DOHH2 (cell line): ENCODE measurements around the gene GOLM1.

ENCODE experiments used
- H3F3A ChIP-seq: fragments of 200-600 bp; sonication (generic), shearing (Covaris generic); 2 replicates; pipeline ENCODE4 v1.6.0; 2016; ENCODE audit warnings: antibody characterized with exemption, mild to moderate bottlenecking; ENCODE audit not compliant: control insufficient read depth, insufficient read depth
- H3K27ac ChIP-seq: fragments of 200-600 bp; sonication (generic); 2 replicates; pipeline ENCODE4 v1.5.1; 2014; ENCODE audit warnings: low read depth, mild to moderate bottlenecking, low read length, moderate library complexity
- H3K27me3 ChIP-seq: fragments of 200-600 bp; sonication (generic); 2 replicates; pipeline ENCODE4 v1.6.1; 2014; ENCODE audit warnings: mild to moderate bottlenecking, low read length, mixed read lengths; ENCODE audit not compliant: control insufficient read depth
- H3K36me3 ChIP-seq: fragments of 200-600 bp; sonication (generic); 2 replicates; pipeline ENCODE4 v1.6.1; 2014; ENCODE audit warnings: mild to moderate bottlenecking, low read length, moderate library complexity, mixed read lengths; ENCODE audit not compliant: control insufficient read depth
- H3K4me1 ChIP-seq: fragments of 200-600 bp; sonication (generic); 2 replicates; pipeline ENCODE4 v1.6.1; 2014; ENCODE audit warnings: mild to moderate bottlenecking, low read length, mixed read lengths; ENCODE audit not compliant: control insufficient read depth
- H3K4me2 ChIP-seq: fragments of 200-600 bp; sonication (generic); 2 replicates; pipeline ENCODE4 v1.6.0; 2014; ENCODE audit warnings: mild to moderate bottlenecking, low read length, moderate library complexity
- H3K4me3 ChIP-seq: fragments of 200-600 bp; sonication (generic); 2 replicates; pipeline ENCODE4 v1.5.1; 2014; ENCODE audit warnings: mild to moderate bottlenecking, low read length, mixed read lengths
- H3K79me2 ChIP-seq: fragments of 200-600 bp; sonication (generic); 2 replicates; pipeline ENCODE4 v1.6.1; 2014; ENCODE audit warnings: mild to moderate bottlenecking, low read length, mixed read lengths; ENCODE audit not compliant: control insufficient read depth
- H3K9me2 ChIP-seq: fragments of 200-600 bp; sonication (generic); replicated peaks from 2 replicates; pipeline ENCODE4 v1.6.1; 2014; ENCODE audit warnings: mild to moderate bottlenecking, low read length, mixed read lengths; ENCODE audit not compliant: control insufficient read depth
- H3K9me3 ChIP-seq: fragments of 200-600 bp; sonication (generic); 2 replicates; pipeline ENCODE4 v1.6.1; 2014; ENCODE audit warnings: antibody characterized with exemption, low read length, mixed read lengths; ENCODE audit not compliant: control insufficient read depth, insufficient read depth
- H4K20me1 ChIP-seq: fragments of 200-600 bp; sonication (generic); 2 replicates; pipeline ENCODE4 v1.6.0; 2014; ENCODE audit warnings: low read depth, mild to moderate bottlenecking, antibody characterized with exemption, low read length, moderate library complexity; ENCODE audit not compliant: control insufficient read depth, insufficient read depth
- EZH2phosphoT487 ChIP-seq: fragments of 200-600 bp; sonication (generic); IDR thresholded peaks from 2 replicates; pipeline ENCODE4 v1.6.1; 2017; ENCODE audit warnings: borderline replicate concordance, mild to moderate bottlenecking, antibody characterized with exemption, low read length, moderate library complexity, mixed read lengths
- TF ChIP-seq, protein P1 (sequence below): fragments of 200-600 bp; sonication (generic); IDR thresholded peaks from one replicate; pipeline ENCODE4 v1.5.1; 2014; ENCODE audit warnings: antibody characterized with exemption, mild to moderate bottlenecking, low read depth, low read length; ENCODE audit not compliant: poor library complexity, severe bottlenecking

Gene GOLM1

DNA sequence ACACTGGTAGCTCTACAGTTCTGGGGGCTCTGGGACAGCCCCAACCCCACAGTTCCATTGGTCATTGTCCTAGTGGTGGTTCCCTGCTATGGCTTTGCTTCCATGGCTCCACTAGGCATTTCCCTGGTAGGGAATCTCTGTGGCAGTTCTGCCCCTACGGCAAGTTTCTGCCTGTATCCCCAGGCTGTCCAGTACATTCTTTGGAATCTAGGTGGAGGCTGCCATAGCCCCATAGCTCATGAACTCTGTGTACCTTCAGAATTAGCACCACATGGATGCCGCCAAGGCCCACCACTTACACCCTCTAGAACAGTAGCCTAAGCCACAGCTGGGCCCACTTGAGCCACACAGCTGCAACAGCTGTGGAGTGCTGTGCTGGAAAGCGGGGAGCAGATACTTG lies 3.3 kb upstream of the GOLM1 start:
- Histone ChIP-seq H4K20me1 (no peaks in the 10 kb centered on the region), H3K9me3 (no peaks in the 10 kb centered on the region), H3K27me3 (peaks cover 33% of the 10 kb centered on the region), H3F3A (no peaks in the 10 kb centered on the region), H3K27ac (no peak overlapping the region), H3K79me2 (no peaks in the 10 kb centered on the region), H3K4me2 (no peak overlapping the region), H3K36me3 (no peaks in the 10 kb centered on the region), H3K4me1 (no peaks in the 10 kb centered on the region; the same call in 1 of the 2 replicates), H3K4me3 (no peak overlapping the region), H3K9me2 (no peaks in the 10 kb centered on the region)
- TF ChIP-seq, protein P1, sequence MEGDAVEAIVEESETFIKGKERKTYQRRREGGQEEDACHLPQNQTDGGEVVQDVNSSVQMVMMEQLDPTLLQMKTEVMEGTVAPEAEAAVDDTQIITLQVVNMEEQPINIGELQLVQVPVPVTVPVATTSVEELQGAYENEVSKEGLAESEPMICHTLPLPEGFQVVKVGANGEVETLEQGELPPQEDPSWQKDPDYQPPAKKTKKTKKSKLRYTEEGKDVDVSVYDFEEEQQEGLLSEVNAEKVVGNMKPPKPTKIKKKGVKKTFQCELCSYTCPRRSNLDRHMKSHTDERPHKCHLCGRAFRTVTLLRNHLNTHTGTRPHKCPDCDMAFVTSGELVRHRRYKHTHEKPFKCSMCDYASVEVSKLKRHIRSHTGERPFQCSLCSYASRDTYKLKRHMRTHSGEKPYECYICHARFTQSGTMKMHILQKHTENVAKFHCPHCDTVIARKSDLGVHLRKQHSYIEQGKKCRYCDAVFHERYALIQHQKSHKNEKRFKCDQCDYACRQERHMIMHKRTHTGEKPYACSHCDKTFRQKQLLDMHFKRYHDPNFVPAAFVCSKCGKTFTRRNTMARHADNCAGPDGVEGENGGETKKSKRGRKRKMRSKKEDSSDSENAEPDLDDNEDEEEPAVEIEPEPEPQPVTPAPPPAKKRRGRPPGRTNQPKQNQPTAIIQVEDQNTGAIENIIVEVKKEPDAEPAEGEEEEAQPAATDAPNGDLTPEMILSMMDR, result no peak
- no peak for TF ChIP-seq EZH2phosphoT487

DNA sequence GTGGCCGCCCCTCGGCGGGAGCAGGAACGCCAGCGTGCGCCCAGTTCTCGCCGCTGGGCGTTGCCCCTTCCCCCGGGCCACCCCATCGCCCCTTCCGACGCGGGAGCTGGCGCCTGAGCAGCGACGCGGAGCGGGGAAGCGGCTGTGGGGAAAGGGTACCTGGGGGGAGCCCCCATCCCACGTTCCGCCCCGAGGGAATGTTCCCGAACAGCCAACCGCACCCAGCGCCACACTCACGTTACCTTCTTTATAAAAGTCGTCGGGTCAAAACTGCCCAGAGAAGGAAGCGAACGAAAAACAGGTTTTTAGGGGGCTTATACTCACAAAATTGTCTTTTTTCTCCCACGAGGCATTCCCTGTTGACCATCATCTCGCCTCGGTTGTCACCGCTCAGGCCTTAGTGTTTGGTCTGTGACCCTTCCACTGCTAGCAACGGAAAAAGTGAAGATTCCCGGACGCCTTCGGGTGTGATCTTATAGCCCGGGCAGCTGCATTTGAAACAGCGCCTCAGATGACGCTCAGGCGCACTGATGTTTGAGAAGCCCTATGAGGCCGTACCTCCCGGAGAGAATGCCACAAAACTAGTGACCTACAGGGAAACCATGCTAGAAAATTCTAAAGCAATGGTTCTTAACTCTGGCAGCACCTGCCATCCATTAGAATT lies 475 bp upstream of the GOLM1 start:
- TF ChIP-seq EZH2phosphoT487, result no peak; the same call in 1 of the 2 replicates
- TF ChIP-seq, protein P1, result no peak
- Histone ChIP-seq H3K4me1 (no peaks in the 10 kb centered on the region; the same call in 1 of the 2 replicates), H3K27me3 (peaks cover 36% of the 10 kb centered on the region), H3K9me2 (no peaks in the 10 kb centered on the region), H4K20me1 (no peaks in the 10 kb centered on the region), H3K27ac (no peak overlapping the region), H3K9me3 (no peaks in the 10 kb centered on the region), H3K36me3 (no peaks in the 10 kb centered on the region), H3K4me3 (peak overlapping the region; percentile 52), H3K79me2 (no peaks in the 10 kb centered on the region), H3F3A (no peaks in the 10 kb centered on the region), H3K4me2 (peak overlapping the region; percentile 47)

DNA sequence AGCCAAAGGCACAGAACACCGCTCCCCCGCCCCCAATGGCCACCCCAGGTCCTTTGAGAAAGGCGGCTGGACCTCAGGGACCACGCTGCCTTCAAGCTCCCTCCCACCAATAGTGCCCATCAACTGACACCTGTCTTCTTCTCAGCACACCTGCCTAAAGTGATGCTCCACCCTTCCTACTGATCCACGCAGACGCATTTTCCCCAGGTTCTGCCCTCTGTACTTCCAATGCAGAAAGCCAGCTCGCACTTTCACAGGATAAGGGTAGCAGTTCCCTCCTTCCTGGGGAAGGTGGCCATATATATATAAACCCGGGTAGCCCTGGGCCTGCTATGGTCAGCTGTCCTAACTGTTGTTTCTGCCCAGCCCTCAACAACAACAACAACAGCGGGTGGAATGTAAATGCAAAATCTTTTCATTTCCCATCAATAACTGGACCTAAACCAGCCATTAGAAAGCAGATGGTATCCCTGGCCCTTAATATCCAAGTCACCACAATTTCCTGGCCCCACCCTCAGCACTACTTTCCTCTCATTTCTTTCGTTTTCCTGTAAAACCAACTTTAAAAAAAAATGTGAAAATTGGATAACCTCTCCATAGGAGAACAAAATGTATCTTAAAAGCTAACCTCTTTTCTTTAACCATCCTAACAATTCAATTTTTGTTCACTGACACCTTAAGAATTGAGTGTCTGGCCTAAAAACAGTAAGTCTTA lies 1.7 kb downstream of the GOLM1 start:
- no peak overlapping the region for H3K27ac ChIP-seq
- TF ChIP-seq EZH2phosphoT487, result no peak
- TF ChIP-seq, protein P1, result no peak
- no peaks in the 10 kb centered on the region for H3K79me2 ChIP-seq
- no peaks in the 10 kb centered on the region for H3F3A ChIP-seq
- no peaks in the 10 kb centered on the region for H4K20me1 ChIP-seq
- no peaks in the 10 kb centered on the region for H3K9me3 ChIP-seq
- H3K4me3 ChIP-seq, result no peak overlapping the region
- no peaks in the 10 kb centered on the region; the same call in 1 of the 2 replicates for H3K4me1 ChIP-seq
- H3K27me3 ChIP-seq, result peaks cover 36% of the 10 kb centered on the region
- H3K4me2 ChIP-seq, result no peak overlapping the region
- H3K9me2 ChIP-seq, result no peaks in the 10 kb centered on the region
- no peaks in the 10 kb centered on the region for H3K36me3 ChIP-seq
